SH-SY5Y (cell line): ENCODE data around the gene NHLRC2.

ENCODE experiments used
- GATA2 ChIP-seq: IDR thresholded peaks from 2 replicates; pipeline ENCODE4 v1.6.1; 2011; ENCODE audit warnings: mild to moderate bottlenecking, low read depth, low read length
- GATA3 ChIP-seq: IDR thresholded peaks from 2 replicates; pipeline ENCODE4 v1.6.1; 2011; ENCODE audit warnings: low read depth, mild to moderate bottlenecking, low read length, moderate library complexity

GRCh38 chr10:113875212-113875611 lies 20.8 kb downstream of the NHLRC2 start:
- TF ChIP-seq GATA2 (no peak), GATA3 (no peak)
